GM10248 (cell line): ENCODE measurements around the gene RALBP1.

Experiments used
- CTCF ChIA-PET: fragments of 300-600 bp; sonication (Branson Sonifier 250); formaldehyde crosslinking; extraction: SDS; loops from one replicate; lab custom pipeline; 2021; ENCODE audit warnings: antibody characterized with exemption; lab: Yijun Ruan, JAX
- POLR2A ChIA-PET: fragments of 350-650 bp; sonication (Branson Sonifier 250); formaldehyde crosslinking; extraction: SDS; loops from one replicate; lab custom pipeline; 2020; ENCODE audit warnings: antibody characterized with exemption; lab: Yijun Ruan, JAX
- DNase-seq: peaks from one replicate; pipeline ENCODE4 v3.0.0; 2012; ENCODE audit errors: extremely low spot score
- CTCF ChIP-seq: IDR thresholded peaks from 2 replicates; pipeline ENCODE4 v1.5.1; 2012; ENCODE audit warnings: mild to moderate bottlenecking, low read depth; ENCODE audit errors: extremely low read depth, missing control alignments, control extremely low read depth

RALBP1 gene

GRCh38 chr18:9506046-9506792 is 30.9 kb downstream of the RALBP1 start:
- no peak for TF ChIP-seq CTCF
- DNase-seq = no peak
- ChIA-PET POLR2A (no interaction called here), CTCF (interaction anchor here (1.0 to 3.8 kb wide), 3 partner anchors 9 to 15 kb away, joined by 3 to 26 read pairs (median 7); no protein-coding TSS in a partner anchor)

- no peak for DNase-seq
- ChIA-PET CTCF (interaction anchor here (1.0 to 3.8 kb wide), 4 partner anchors 8 to 854 kb away, joined by 3 to 26 read pairs (median 5); no protein-coding TSS in a partner anchor), POLR2A (no interaction called here)
- TF ChIP-seq CTCF = no peak
These were observed 32.3 kb downstream of the RALBP1 start for GRCh38 chr18:9507565-9508088.

DNA sequence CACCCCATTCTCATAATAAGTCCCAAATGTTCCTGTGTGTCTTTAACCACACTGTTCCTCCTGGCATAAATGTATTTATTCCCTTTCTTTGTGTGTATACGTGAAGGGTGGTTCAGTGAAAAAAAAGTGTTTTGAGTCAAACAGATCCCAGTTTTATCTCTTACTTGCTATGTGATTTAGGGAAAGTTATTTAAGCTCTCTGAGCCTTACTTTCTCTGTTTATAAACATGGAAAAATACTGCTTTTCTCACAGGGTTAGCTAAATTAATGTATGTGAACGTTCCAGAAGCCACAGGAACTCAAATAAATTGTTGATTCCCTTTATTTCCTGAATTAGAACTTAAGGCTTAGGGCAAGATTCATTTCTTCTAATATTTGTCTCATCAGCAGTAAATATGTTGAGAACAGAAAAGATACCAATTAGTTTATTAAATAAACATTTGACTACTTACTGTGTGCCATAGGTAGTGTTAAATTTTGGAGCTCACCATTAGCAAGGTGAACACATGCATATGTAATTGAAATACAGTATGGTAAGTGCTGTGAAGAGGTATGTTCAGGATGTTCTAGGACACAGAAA is 33.2 kb downstream of the RALBP1 start:
- no peak for TF ChIP-seq CTCF
- POLR2A ChIA-PET = no interaction called here
- no peak for DNase-seq
- CTCF ChIA-PET = interaction anchor here (1.2 kb wide), 1 partner anchor 9 kb away, joined by 3 read pairs; no protein-coding TSS in a partner anchor

DNA sequence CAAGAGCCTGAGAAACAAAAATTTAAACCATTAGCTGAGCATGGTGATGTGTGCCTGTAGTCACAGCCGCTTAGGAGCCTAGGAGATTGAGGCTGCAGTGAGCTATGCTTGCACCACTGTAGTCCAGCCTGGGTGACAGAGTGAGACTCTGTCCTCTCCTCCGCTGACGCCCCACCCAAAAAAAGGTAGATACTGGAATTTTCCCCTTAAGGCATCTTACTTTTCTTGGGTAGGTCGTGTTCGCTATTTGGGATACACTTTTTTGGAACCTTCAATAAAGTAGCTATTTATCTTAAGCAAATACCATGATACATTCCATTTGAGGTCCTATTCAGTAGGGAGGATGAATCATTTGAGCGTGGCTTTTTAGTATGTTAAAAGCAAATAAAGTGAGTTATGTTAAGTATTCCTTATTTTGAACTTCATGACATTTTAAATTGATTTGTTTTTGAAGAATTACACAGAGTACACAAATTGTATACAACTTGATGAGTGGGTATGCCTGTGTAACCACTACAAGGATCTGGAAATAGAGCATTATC is 38.7 kb downstream of the RALBP1 start:
- POLR2A ChIA-PET = no interaction called here
- DNase-seq = no peak
- CTCF ChIA-PET = interaction anchor here (1.0 to 3.4 kb wide), 7 partner anchors 8 to 175 kb away, joined by 3 to 26 read pairs (median 3); no protein-coding TSS in a partner anchor
- TF ChIP-seq CTCF = no peak

DNA sequence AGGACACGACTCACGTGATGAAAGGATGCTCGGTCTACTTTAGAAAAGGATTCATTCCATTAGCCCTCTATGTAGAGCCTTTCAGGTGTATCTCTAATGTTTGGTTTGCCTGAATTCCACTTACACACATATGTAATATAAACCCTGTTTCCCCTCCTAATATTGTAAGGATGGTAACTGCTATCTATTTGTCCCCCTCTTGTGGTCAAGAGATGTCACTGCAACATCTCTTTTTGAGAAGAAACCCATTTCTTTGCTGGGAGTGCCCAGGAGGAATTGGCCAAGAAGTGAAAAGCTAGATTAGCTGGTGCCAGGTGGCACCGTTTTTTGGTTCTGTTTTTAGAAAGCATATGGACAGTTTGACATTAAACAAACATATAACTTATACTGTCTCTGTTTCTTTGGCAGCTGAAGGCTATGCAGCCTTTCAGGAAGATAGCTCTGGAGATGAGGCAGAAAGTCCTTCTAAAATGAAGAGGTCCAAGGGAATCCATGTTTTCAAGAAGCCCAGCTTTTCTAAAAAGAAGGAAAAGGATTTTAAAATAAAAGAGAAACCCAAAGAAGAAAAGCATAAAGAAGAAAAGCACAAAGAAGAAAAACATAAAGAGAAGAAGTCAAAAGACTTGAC is 41.2 kb downstream of the RALBP1 start:
- POLR2A ChIA-PET = no interaction called here
- DNase-seq = peak; percentile 58
- CTCF ChIA-PET = interaction anchor here (0.7 to 3.4 kb wide), 46 partner anchors 10 to 899 kb away, joined by 3 to 26 read pairs (median 4); partner anchors contain the start of gene TWSG1

More for the DNA sequence above, 41.2 kb downstream of the RALBP1 start:
- TF ChIP-seq CTCF = peak; percentile 84
